PFSK-1 (cell line): Measurements from ENCODE around the gene TSPAN18.

Source experiments
- FOXP2 ChIP-seq: optimal IDR thresholded peaks from 2 replicates; pipeline ENCODE3; 2011; ENCODE audit warnings: borderline replicate concordance, control low read depth, inconsistent platforms; ENCODE audit not compliant: insufficient read depth; ENCODE audit errors: extremely low read length, extremely low read depth
- POLR2AphosphoS5 ChIP-seq: IDR thresholded peaks from 2 replicates; pipeline ENCODE4 v1.6.1; 2012; ENCODE audit warnings: low read depth, mild to moderate bottlenecking, control low read depth, low read length, moderate library complexity
- REST ChIP-seq, 2 experiments: IDR thresholded peaks; 2 replicates each; pipeline versions ENCODE4 v1.6.1 to v1.8.0; 2011 to 2012; ENCODE audit warnings: low read depth in 2 of 2, low read length in 2 of 2, control low read depth in 1 of 2, inconsistent platforms in 1 of 2, mild to moderate bottlenecking in 1 of 2, moderate library complexity in 1 of 2; ENCODE audit not compliant: insufficient read depth in 1 of 2
- SIN3A ChIP-seq: IDR thresholded peaks from 2 replicates; pipeline ENCODE4 v1.6.1; 2012; ENCODE audit warnings: mild to moderate bottlenecking, low read length, moderate library complexity, borderline replicate concordance; ENCODE audit not compliant: insufficient read depth
- TAF1 ChIP-seq: IDR thresholded peaks from 2 replicates; pipeline ENCODE4 v1.6.1; 2012; ENCODE audit warnings: low read length, control low read depth, borderline replicate concordance; ENCODE audit not compliant: insufficient read depth

Gene TSPAN18

GRCh38 chr11:44901786-44902185, 175.0 kb downstream of the TSPAN18 start:
- TF ChIP-seq TAF1 (no peak), REST (IDR thresholded peaks at IDR 0.05; ENCODE audit: insufficient read depth in 1 of 2, low read depth in 2 of 2, low read length in 2 of 2) (no peak), FOXP2 (no peak), SIN3A (no peak), POLR2AphosphoS5 (no peak)

GRCh38 chr11:44903035-44903434, 176.3 kb downstream of the TSPAN18 start:
- TF ChIP-seq SIN3A (no peak), POLR2AphosphoS5 (no peak), REST (IDR thresholded peaks at IDR 0.05; ENCODE audit: insufficient read depth in 1 of 2, low read depth in 2 of 2, low read length in 2 of 2) (no peak), TAF1 (no peak), FOXP2 (no peak)

- TF ChIP-seq POLR2AphosphoS5 (no peak), SIN3A (no peak), FOXP2 (no peak), REST (IDR thresholded peaks at IDR 0.05; ENCODE audit: insufficient read depth in 1 of 2, low read depth in 2 of 2, low read length in 2 of 2) (no peak), TAF1 (no peak)
These were observed 176.8 kb downstream of the TSPAN18 start for GRCh38 chr11:44903518-44903917.

GRCh38 chr11:44904261-44905020, 177.7 kb downstream of the TSPAN18 start:
- TF ChIP-seq FOXP2 (no peak), SIN3A (no peak), REST (IDR thresholded peaks at IDR 0.05; ENCODE audit: insufficient read depth in 1 of 2, low read depth in 2 of 2, low read length in 2 of 2) (no peak), TAF1 (no peak), POLR2AphosphoS5 (no peak)
